ENCODE results near the gene CDC27. TPM values are rescaled to one million over a fixed set of nuclear protein-coding genes. Genes with fewer than 3 reads are reported as not detected.
A peak's percentile ranks its signal among the peaks of the same experiment; 100 is the strongest.

The CDC27 gene
- total RNA-seq, 2 experiments from 2014 or later = 52.5 to 52.8 TPM

DNA sequence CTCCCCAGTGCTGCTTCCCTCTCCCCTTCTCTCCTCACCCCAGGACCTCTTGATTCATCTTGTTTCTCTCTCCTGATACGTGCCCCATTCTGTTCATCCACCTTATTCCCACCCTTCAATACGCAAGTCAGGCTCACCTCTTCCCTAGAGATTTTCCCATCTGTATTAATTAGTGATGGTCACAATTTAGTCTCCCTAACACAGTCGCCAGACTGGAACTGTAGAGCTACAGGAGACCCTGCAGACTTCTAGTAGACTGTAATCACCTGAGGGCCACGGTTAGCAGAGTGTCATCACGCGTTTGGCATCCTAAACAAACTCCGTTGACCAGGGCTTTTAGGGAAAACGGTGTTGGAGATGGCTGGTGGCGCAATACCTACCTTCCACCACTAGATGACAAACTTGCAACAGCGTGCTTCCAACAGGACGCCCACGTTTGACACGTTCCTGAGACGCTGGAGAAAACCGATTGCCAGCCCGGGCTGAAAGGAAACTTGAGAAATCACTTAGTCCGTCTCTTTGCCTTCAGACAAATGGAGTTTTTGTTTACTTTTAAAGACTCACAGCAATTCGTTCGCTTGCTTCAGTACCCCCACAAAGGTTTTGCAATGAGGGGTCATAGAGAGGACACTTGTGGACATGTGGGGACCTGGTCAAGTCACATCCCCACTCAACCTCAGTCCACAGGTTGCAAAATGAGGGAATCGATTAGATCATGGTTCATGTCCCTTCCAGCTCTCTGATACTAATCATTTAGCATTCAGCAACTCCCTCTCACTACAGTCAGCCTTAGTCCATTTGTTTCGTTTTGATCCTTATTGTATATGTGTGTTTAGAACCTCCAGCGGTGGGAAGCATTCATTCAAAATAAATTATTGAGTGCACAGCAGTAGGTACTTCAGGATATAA lies 40.7 kb upstream of the CDC27 start:
- Histone ChIP-seq H3K36me3 (ENCODE audit: insufficient read depth, low read length) (no peaks in the 10 kb centered on the region), H3K27ac (ENCODE audit: low read depth in 1 of 2, low read length in 2 of 2) (no peak overlapping the region), H3K4me3 (ENCODE audit: low read length) (peak overlapping the region; percentile 15), H3K9me3 (ENCODE audit: control insufficient read depth in 1 of 2, insufficient read depth in 1 of 2, low read length in 2 of 2) (no peaks in the 10 kb centered on the region), H3K27me3 (ENCODE audit: control insufficient read depth in 1 of 2, insufficient read depth in 2 of 2, low read length in 2 of 2) (no peaks in the 10 kb centered on the region), H3K4me1 (ENCODE audit: insufficient read depth, low read length) (peaks cover 10% of the 10 kb centered on the region)
- peaks cover 12% of the 10 kb centered on the region for H3K4me1 Mint-ChIP-seq (ENCODE audit: low read depth)
- no peak overlapping the region for H3K27ac Mint-ChIP-seq
- peaks cover 12% of the 10 kb centered on the region for H3K27me3 Mint-ChIP-seq
- H3K4me3 Mint-ChIP-seq = peak overlapping the region; percentile 50
- TF ChIP-seq, protein P1, sequence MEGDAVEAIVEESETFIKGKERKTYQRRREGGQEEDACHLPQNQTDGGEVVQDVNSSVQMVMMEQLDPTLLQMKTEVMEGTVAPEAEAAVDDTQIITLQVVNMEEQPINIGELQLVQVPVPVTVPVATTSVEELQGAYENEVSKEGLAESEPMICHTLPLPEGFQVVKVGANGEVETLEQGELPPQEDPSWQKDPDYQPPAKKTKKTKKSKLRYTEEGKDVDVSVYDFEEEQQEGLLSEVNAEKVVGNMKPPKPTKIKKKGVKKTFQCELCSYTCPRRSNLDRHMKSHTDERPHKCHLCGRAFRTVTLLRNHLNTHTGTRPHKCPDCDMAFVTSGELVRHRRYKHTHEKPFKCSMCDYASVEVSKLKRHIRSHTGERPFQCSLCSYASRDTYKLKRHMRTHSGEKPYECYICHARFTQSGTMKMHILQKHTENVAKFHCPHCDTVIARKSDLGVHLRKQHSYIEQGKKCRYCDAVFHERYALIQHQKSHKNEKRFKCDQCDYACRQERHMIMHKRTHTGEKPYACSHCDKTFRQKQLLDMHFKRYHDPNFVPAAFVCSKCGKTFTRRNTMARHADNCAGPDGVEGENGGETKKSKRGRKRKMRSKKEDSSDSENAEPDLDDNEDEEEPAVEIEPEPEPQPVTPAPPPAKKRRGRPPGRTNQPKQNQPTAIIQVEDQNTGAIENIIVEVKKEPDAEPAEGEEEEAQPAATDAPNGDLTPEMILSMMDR (IDR thresholded peaks at IDR 0.05) = peak; percentile 96
- no peaks in the 10 kb centered on the region for H3K36me3 Mint-ChIP-seq (ENCODE audit: low read depth)
- DNase-seq (peak; percentile 45 to 86 (median 54)), ATAC-seq (ENCODE audit: poor library complexity) (peak; percentile 99)
- no peaks in the 10 kb centered on the region for H3K9me3 Mint-ChIP-seq
- ChIA-PET POLR2A (interaction anchor here (0.7 to 1.5 kb wide), 3 partner anchors 25 to 428 kb away, joined by 3 to 5 read pairs (median 3); no protein-coding TSS in a partner anchor), CTCF (interaction anchor here (0.5 to 1.1 kb wide), 3 partner anchors 81 to 389 kb away, joined by 3 to 6 read pairs (median 4); no protein-coding TSS in a partner anchor)
- intact Hi-C loops (cut with DNase I, micrococcal nuclease) = loop anchor here (1.0 to 2.0 kb wide), 4 partner anchors 85 to 387 kb away; no protein-coding TSS in a partner anchor

DNA sequence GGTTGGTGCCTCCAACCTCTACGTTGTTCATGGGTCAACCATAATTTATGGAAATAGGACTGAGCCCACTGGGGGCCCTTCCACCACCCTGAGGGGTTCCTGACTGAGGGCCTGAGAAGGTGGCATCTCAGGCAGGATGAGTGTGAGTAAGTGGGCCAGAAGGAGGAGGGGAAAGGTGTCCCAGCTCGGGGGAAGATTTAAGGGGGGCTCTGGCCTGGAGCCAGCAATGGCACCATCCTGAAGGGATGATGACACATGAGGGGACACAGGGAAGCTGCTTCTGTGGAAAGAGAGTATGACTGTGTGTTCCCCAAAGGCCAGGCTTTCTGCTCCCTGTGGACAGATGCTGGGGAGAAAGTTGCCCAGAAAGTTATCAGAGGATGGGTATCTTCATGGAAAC lies 38.8 kb upstream of the CDC27 start:
- peaks cover 12% of the 10 kb centered on the region for H3K27me3 Mint-ChIP-seq
- no peak overlapping the region for H3K27ac Mint-ChIP-seq
- Histone ChIP-seq H3K36me3 (ENCODE audit: insufficient read depth, low read length) (no peaks in the 10 kb centered on the region), H3K27me3 (ENCODE audit: control insufficient read depth in 1 of 2, insufficient read depth in 2 of 2, low read length in 2 of 2) (no peaks in the 10 kb centered on the region), H3K4me1 (ENCODE audit: insufficient read depth, low read length) (peaks cover 10% of the 10 kb centered on the region), H3K9me3 (ENCODE audit: control insufficient read depth in 1 of 2, insufficient read depth in 1 of 2, low read length in 2 of 2) (no peaks in the 10 kb centered on the region), H3K27ac (ENCODE audit: low read depth in 1 of 2, low read length in 2 of 2) (no peak overlapping the region), H3K4me3 (ENCODE audit: low read length) (no peak overlapping the region)
- H3K4me3 Mint-ChIP-seq = no peak overlapping the region
- H3K4me1 Mint-ChIP-seq (ENCODE audit: low read depth) = peaks cover 12% of the 10 kb centered on the region
- H3K36me3 Mint-ChIP-seq (ENCODE audit: low read depth) = no peaks in the 10 kb centered on the region
- no peak for ATAC-seq (ENCODE audit: poor library complexity)
- intact Hi-C loops (cut with DNase I, micrococcal nuclease) = loop anchor here in 1 of 2 experiments (2.0 kb wide), 1 partner anchor 389 kb away; no protein-coding TSS in a partner anchor
- CTCF ChIA-PET = no interaction called here
- no peaks in the 10 kb centered on the region for H3K9me3 Mint-ChIP-seq
- DNase-seq = no peak
- TF ChIP-seq, protein P1 (IDR thresholded peaks at IDR 0.05) = no peak
- POLR2A ChIA-PET = no interaction called here

DNA sequence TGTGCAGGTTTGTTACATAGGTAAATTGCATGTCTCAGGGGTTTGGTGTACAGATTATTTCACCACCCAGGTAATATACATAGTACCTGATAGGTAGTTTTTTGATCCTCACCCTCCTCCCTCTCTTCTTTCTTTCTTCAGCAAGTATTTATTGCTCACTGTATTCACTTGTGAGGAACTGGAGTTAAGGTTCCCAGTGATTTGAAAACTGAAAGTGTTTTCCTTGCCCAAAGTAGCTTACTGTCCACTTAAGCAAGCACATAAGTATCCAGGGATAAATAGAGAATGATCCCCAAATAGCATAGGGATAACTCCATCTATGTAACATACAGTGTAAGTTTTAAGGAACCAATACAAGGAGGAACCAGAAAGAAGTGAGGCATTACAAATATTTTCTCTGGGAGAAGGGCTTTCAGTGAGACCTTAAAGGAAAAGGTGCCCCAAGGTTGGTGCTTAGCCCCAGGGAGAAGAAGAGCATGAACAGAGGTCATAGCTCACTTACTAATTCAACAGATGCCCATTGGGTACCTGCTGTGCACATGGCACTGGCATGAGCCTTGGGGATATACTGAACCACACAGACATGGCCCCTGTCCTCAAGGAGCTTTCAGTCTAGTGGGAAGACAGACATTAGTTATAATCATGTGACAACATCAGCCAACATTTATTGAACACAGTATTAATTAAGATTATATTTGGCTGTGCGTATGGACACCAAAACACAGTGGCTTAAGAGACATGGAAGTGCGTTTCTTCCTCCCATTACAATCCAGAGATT lies 37.0 kb upstream of the CDC27 start:
- DNase-seq = no peak
- ChIA-PET CTCF (no interaction called here), POLR2A (interaction anchor here (1.0 kb wide), 1 partner anchor 98 kb away, joined by 3 read pairs; no protein-coding TSS in a partner anchor)
- intact Hi-C loops (cut with DNase I, micrococcal nuclease) = no loop called here
- H3K27ac ChIP-seq (ENCODE audit: low read depth in 1 of 2, low read length in 2 of 2) = no peak overlapping the region
- Mint-ChIP-seq H3K4me3 (no peak overlapping the region), H3K27ac (no peak overlapping the region), H3K4me1 (ENCODE audit: low read depth) (peaks cover 12% of the 10 kb centered on the region), H3K9me3 (no peaks in the 10 kb centered on the region), H3K27me3 (peaks cover 12% of the 10 kb centered on the region), H3K36me3 (ENCODE audit: low read depth) (no peaks in the 10 kb centered on the region)
- H3K4me1 ChIP-seq (ENCODE audit: insufficient read depth, low read length) = peaks cover 15% of the 10 kb centered on the region
- no peak for ATAC-seq (ENCODE audit: poor library complexity)
- H3K4me3 ChIP-seq (ENCODE audit: low read length) = no peak overlapping the region
- H3K27me3 ChIP-seq (ENCODE audit: control insufficient read depth in 1 of 2, insufficient read depth in 2 of 2, low read length in 2 of 2) = no peaks in the 10 kb centered on the region
- TF ChIP-seq, protein P1 (IDR thresholded peaks at IDR 0.05) = no peak
- H3K9me3 ChIP-seq (ENCODE audit: control insufficient read depth in 1 of 2, insufficient read depth in 1 of 2, low read length in 2 of 2) = no peaks in the 10 kb centered on the region
- no peaks in the 10 kb centered on the region for H3K36me3 ChIP-seq (ENCODE audit: insufficient read depth, low read length)

All from CD4-positive, alpha-beta T cell (primary cell).